Natural killer cell treated with Interleukin-12 subunit alpha and Interleukin-12 subunit beta and Interleukin-15 and Interleukin-18, amount 100 ng/mL, for 72 hours (primary cell): ENCODE measurements around the gene DTNBP1. TPM values are rescaled to one million over a fixed set of nuclear protein-coding genes. Genes with fewer than 3 reads are reported as not detected.
A peak's percentile ranks its signal among the peaks of the same experiment; 100 is the strongest.

Experiments
- ATAC-seq, 2 donors: fragments of 150-1000 bp; cut with Tn5 transposase in 1 of 2; sonication (Bioruptor Pico), chemical (Tn5 transposase) in 1 of 2; 2 replicates each; pipeline ENCODE4 v1.10.0; 2021
- DNase-seq: peaks from one replicate; pipeline ENCODE4 v3.0.0; 2022; ENCODE audit warnings: low spot score
- H3K27ac Mint-ChIP-seq, 2 donors: 1 replicate in 1 of 2; 2 replicates in 1 of 2; pipeline ENCODE4 v1.8.0; 2022; ENCODE audit warnings: mixed read lengths in 2 of 2, mild to moderate bottlenecking in 1 of 2, moderate library complexity in 1 of 2
- H3K27me3 Mint-ChIP-seq, 2 donors: 1 replicate in 1 of 2; 2 replicates in 1 of 2; pipeline ENCODE4 v1.8.0; 2022; ENCODE audit warnings: mixed read lengths in 2 of 2
- H3K36me3 Mint-ChIP-seq: one replicate; pipeline ENCODE4 v1.8.0; 2022; ENCODE audit warnings: mixed read lengths
- H3K4me1 Mint-ChIP-seq, 2 donors: 1 replicate in 1 of 2; 2 replicates in 1 of 2; pipeline ENCODE4 v1.8.0; 2022; ENCODE audit warnings: low read depth in 2 of 2, mixed read lengths in 2 of 2, mild to moderate bottlenecking in 1 of 2
- H3K4me3 Mint-ChIP-seq: one replicate; pipeline ENCODE4 v1.8.0; 2022; ENCODE audit warnings: mixed read lengths
- H3K9me3 Mint-ChIP-seq: 2 replicates; pipeline ENCODE4 v1.8.0; 2022; ENCODE audit warnings: mixed read lengths
- total RNA-seq, 2 donors: library from RNA; stranded (reverse); gene quantifications; one replicate each; pipeline ENCODE4 v1.2.3, GENCODE V29; 2022

DTNBP1 gene
- total RNA-seq, 2 donors from 2014 or later = 21.5 to 32.6 TPM

GRCh38 chr6:15627821-15628220 lies 35.0 kb downstream of the DTNBP1 start:
- Mint-ChIP-seq H3K4me3 (peak overlapping the region; percentile 78), H3K27ac (no peak overlapping the region)

GRCh38 chr6:15626878-15627674 lies 35.8 kb downstream of the DTNBP1 start:
- peaks cover 18 to 28% of the 10 kb centered on the region in 2 donors for H3K4me1 Mint-ChIP-seq
- no peaks in the 10 kb centered on the region for H3K9me3 Mint-ChIP-seq
- ATAC-seq (no peak), DNase-seq (no peak)
- H3K27ac Mint-ChIP-seq = no peak overlapping the region
- H3K4me3 Mint-ChIP-seq = peak overlapping the region; percentile 78
- no peaks in the 10 kb centered on the region for H3K27me3 Mint-ChIP-seq
- no peaks in the 10 kb centered on the region for H3K36me3 Mint-ChIP-seq

More at GRCh38 chr6:15627821-15628220, 35.0 kb downstream of the DTNBP1 start:
- H3K4me1 Mint-ChIP-seq = peaks cover 15 to 21% of the 10 kb centered on the region in 2 donors
- no peaks in the 10 kb centered on the region for H3K9me3 Mint-ChIP-seq
- no peaks in the 10 kb centered on the region for H3K36me3 Mint-ChIP-seq
- ATAC-seq = no peak
- H3K27me3 Mint-ChIP-seq = no peaks in the 10 kb centered on the region
- DNase-seq = no peak

- H3K27ac Mint-ChIP-seq = no peak overlapping the region
These were observed 36.7 kb downstream of the DTNBP1 start for GRCh38 chr6:15626160-15626559.

GRCh38 chr6:15623276-15624116 lies 39.3 kb downstream of the DTNBP1 start:
- Mint-ChIP-seq H3K27me3 (no peaks in the 10 kb centered on the region), H3K9me3 (no peaks in the 10 kb centered on the region), H3K27ac (no peak overlapping the region), H3K4me3 (no peak overlapping the region), H3K4me1 (peaks cover 22 to 37% of the 10 kb centered on the region in 2 donors), H3K36me3 (no peaks in the 10 kb centered on the region)
- ATAC-seq (no peak), DNase-seq (no peak)

More at GRCh38 chr6:15626160-15626559, 36.7 kb downstream of the DTNBP1 start:
- Mint-ChIP-seq H3K36me3 (no peaks in the 10 kb centered on the region), H3K9me3 (no peaks in the 10 kb centered on the region), H3K4me1 (peaks cover 23 to 38% of the 10 kb centered on the region in 2 donors), H3K4me3 (no peak overlapping the region), H3K27me3 (no peaks in the 10 kb centered on the region)
- ATAC-seq (no peak), DNase-seq (no peak)

- Mint-ChIP-seq H3K9me3 (no peaks in the 10 kb centered on the region), H3K4me1 (peaks cover 22 to 36% of the 10 kb centered on the region in 2 donors), H3K27me3 (no peaks in the 10 kb centered on the region), H3K4me3 (peak overlapping the region; percentile 48), H3K27ac (peak overlapping the region; percentile 24 to 53), H3K36me3 (no peaks in the 10 kb centered on the region)
- DNase-seq = no peak
- no peak for ATAC-seq
These were observed 40.6 kb downstream of the DTNBP1 start for GRCh38 chr6:15622045-15622740.

- H3K4me3 Mint-ChIP-seq = peak overlapping the region; percentile 48
- no peaks in the 10 kb centered on the region for H3K27me3 Mint-ChIP-seq
- peaks cover 18 to 42% of the 10 kb centered on the region in 2 donors for H3K4me1 Mint-ChIP-seq
- peak; percentile 69 to 91 for ATAC-seq
- H3K27ac Mint-ChIP-seq = peak overlapping the region; percentile 24 to 53
- no peak for DNase-seq
- H3K9me3 Mint-ChIP-seq = no peaks in the 10 kb centered on the region
- no peaks in the 10 kb centered on the region for H3K36me3 Mint-ChIP-seq
These were observed 41.4 kb downstream of the DTNBP1 start for GRCh38 chr6:15621203-15622044.

- Mint-ChIP-seq H3K9me3 (no peaks in the 10 kb centered on the region), H3K4me1 (peaks cover 24 to 50% of the 10 kb centered on the region in 2 donors), H3K27me3 (no peaks in the 10 kb centered on the region), H3K36me3 (no peaks in the 10 kb centered on the region), H3K4me3 (no peak overlapping the region), H3K27ac (no peak overlapping the region)
- no peak for ATAC-seq
- DNase-seq = no peak
These were observed 42.2 kb downstream of the DTNBP1 start for GRCh38 chr6:15620611-15621010.

- H3K27ac Mint-ChIP-seq = no peak overlapping the region
- no peaks in the 10 kb centered on the region for H3K9me3 Mint-ChIP-seq
- ATAC-seq = no peak
- H3K36me3 Mint-ChIP-seq = peaks cover 9% of the 10 kb centered on the region
- H3K27me3 Mint-ChIP-seq = no peaks in the 10 kb centered on the region
- H3K4me1 Mint-ChIP-seq = peaks cover 25 to 52% of the 10 kb centered on the region in 2 donors
- no peak overlapping the region for H3K4me3 Mint-ChIP-seq
- DNase-seq = no peak
These were observed 43.5 kb downstream of the DTNBP1 start for GRCh38 chr6:15619330-15619729.

- ATAC-seq = no peak
- Mint-ChIP-seq H3K4me3 (no peak overlapping the region), H3K27me3 (no peaks in the 10 kb centered on the region)
These were observed 44.1 kb downstream of the DTNBP1 start for GRCh38 chr6:15618685-15619084.

GRCh38 chr6:15616261-15616660 lies 46.6 kb downstream of the DTNBP1 start:
- peak overlapping the region in 1 of 2 donors; percentile 40 for H3K27ac Mint-ChIP-seq
- H3K4me3 Mint-ChIP-seq = no peak overlapping the region

More at GRCh38 chr6:15618685-15619084, 44.1 kb downstream of the DTNBP1 start:
- peaks cover 32 to 58% of the 10 kb centered on the region in 2 donors for H3K4me1 Mint-ChIP-seq
- H3K27ac Mint-ChIP-seq = no peak overlapping the region
- H3K9me3 Mint-ChIP-seq = no peaks in the 10 kb centered on the region
- H3K36me3 Mint-ChIP-seq = peaks cover 15% of the 10 kb centered on the region
- DNase-seq = no peak

GRCh38 chr6:15615802-15616201 lies 47.0 kb downstream of the DTNBP1 start:
- Mint-ChIP-seq H3K27me3 (no peaks in the 10 kb centered on the region), H3K27ac (peak overlapping the region in 1 of 2 donors; percentile 40), H3K36me3 (peaks cover 21% of the 10 kb centered on the region), H3K9me3 (no peaks in the 10 kb centered on the region), H3K4me3 (no peak overlapping the region), H3K4me1 (peaks cover 38 to 54% of the 10 kb centered on the region in 2 donors)
- ATAC-seq = no peak
- no peak for DNase-seq

More at GRCh38 chr6:15616261-15616660, 46.6 kb downstream of the DTNBP1 start:
- Mint-ChIP-seq H3K9me3 (no peaks in the 10 kb centered on the region), H3K36me3 (peaks cover 21% of the 10 kb centered on the region), H3K27me3 (no peaks in the 10 kb centered on the region), H3K4me1 (peaks cover 38 to 57% of the 10 kb centered on the region in 2 donors)
- DNase-seq (no peak), ATAC-seq (no peak)

GRCh38 chr6:15614277-15614676 lies 48.6 kb downstream of the DTNBP1 start:
- no peak for DNase-seq
- peaks cover 25% of the 10 kb centered on the region for H3K36me3 Mint-ChIP-seq
- no peak for ATAC-seq

GRCh38 chr6:15608396-15608795 lies 54.4 kb downstream of the DTNBP1 start:
- H3K36me3 Mint-ChIP-seq = peaks cover 8% of the 10 kb centered on the region

More at GRCh38 chr6:15614277-15614676, 48.6 kb downstream of the DTNBP1 start:
- Mint-ChIP-seq H3K27me3 (no peaks in the 10 kb centered on the region), H3K9me3 (no peaks in the 10 kb centered on the region), H3K27ac (peak overlapping the region in 1 of 2 donors; percentile 55), H3K4me1 (peaks cover 38 to 54% of the 10 kb centered on the region in 2 donors), H3K4me3 (no peak overlapping the region)

More at GRCh38 chr6:15608396-15608795, 54.4 kb downstream of the DTNBP1 start:
- DNase-seq (no peak), ATAC-seq (no peak)
- Mint-ChIP-seq H3K4me3 (no peak overlapping the region), H3K4me1 (peaks cover 22 to 23% of the 10 kb centered on the region in 2 donors), H3K27ac (no peak overlapping the region), H3K27me3 (no peaks in the 10 kb centered on the region), H3K9me3 (no peaks in the 10 kb centered on the region)
